ENCODE measurements around the gene CD8A.

- TF ChIP-seq POLR2AphosphoS5 (IDR thresholded peaks at IDR 0.05; ENCODE audit: low read depth, low read length) = no peak
- TF ChIP-seq POLR2A (IDR thresholded peaks at IDR 0.05; ENCODE audit: low read depth, low read length) = no peak
- no peak for TF ChIP-seq TAF1 (IDR thresholded peaks at IDR 0.05; ENCODE audit: borderline replicate concordance, low read depth, low read length)
These were observed 32.3 kb downstream of the CD8A start for GRCh38 chr2:86758405-86758804.

All from GM12892 (cell line).